Retinal pigment epithelial cell (primary cell): ENCODE results near the gene NODAL.
A peak's percentile ranks its signal among the peaks of the same experiment; 100 is the strongest.

ENCODE experiments used
- DNase-seq: peaks from one replicate; pipeline ENCODE4 v3.0.0-alpha.2; 2010; ENCODE audit warnings: low read depth
- H3K4me3 ChIP-seq: 2 replicates; pipeline ENCODE4 v1.5.1; 2011; ENCODE audit warnings: mild to moderate bottlenecking, low read length, control low read depth, moderate library complexity
- TF ChIP-seq, protein P1 (sequence below): conservative IDR thresholded peaks from 2 replicates; pipeline ENCODE4 v1.5.1; 2011; ENCODE audit warnings: low read depth, low read length, control low read depth, inconsistent platforms

The NODAL gene

DNA sequence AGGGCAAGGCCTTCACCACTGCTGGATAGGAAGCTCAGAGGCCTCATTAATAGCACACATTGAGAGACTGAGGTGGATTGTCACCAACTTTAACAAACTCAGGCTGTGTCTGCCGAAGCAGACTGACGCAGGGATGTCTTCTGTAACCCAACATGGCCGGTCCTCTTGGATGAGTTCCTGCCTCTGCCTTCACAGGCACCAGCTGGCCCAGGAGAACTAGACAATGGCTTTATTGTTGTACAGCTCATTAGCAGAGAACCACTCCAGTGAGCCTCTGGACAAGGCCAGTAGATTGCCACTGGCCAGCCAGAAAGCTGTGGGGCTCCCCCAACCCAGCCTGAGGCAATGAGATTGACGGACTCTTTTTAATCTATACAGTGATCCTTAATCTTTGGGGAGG is 9.4 kb downstream of the NODAL start:
- H3K4me3 ChIP-seq, result no peak overlapping the region
- TF ChIP-seq, protein P1, sequence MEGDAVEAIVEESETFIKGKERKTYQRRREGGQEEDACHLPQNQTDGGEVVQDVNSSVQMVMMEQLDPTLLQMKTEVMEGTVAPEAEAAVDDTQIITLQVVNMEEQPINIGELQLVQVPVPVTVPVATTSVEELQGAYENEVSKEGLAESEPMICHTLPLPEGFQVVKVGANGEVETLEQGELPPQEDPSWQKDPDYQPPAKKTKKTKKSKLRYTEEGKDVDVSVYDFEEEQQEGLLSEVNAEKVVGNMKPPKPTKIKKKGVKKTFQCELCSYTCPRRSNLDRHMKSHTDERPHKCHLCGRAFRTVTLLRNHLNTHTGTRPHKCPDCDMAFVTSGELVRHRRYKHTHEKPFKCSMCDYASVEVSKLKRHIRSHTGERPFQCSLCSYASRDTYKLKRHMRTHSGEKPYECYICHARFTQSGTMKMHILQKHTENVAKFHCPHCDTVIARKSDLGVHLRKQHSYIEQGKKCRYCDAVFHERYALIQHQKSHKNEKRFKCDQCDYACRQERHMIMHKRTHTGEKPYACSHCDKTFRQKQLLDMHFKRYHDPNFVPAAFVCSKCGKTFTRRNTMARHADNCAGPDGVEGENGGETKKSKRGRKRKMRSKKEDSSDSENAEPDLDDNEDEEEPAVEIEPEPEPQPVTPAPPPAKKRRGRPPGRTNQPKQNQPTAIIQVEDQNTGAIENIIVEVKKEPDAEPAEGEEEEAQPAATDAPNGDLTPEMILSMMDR, result no peak
- DNase-seq, result peak; percentile 46

DNA sequence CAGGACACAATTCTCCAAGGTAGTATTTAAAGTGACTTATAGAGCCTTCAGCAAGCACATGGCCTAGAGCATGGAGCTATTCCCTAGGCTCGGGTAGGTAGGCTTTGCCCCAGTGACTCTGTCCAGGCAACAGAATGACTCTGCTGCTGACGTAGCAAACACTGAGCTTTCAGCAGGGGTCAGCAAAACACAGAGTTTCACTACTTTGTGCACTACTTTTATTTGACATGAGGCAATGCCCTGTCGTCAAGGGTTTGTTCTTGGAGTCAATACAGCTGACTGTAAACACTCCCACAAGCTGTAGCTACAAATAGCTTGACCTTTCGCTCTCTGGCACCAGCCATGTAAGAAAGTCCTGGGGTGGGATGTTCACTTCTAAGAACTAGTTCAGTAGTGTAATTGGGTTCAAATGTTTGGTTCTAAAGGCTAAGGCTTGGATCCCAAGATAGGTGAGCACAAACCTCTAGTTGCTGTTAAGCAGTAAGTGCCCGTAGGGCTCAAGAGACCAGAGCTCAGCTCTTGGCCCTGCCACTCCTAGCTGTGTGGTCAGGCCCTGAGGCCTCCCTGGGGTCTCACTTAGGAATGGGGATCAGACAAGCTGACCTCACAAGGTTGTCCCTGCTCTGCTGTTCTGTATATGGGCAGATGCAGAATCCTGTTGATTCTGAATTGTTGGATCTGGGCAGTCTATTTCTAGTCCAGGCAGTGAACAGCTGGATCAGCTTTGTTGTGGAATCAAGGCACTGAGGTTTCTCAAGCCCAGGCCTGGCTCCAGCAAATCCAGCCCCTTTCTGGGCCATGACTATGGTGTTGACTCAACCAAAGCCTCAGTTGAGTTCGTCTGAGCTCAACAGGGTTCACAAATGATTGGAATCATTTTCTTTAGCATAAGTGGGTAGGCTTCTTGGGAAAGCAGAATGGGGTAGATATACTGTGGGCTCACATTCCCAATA is 10.7 kb downstream of the NODAL start:
- H3K4me3 ChIP-seq, result no peak overlapping the region
- DNase-seq, result peak; percentile 60
- TF ChIP-seq, protein P1, result no peak

DNA sequence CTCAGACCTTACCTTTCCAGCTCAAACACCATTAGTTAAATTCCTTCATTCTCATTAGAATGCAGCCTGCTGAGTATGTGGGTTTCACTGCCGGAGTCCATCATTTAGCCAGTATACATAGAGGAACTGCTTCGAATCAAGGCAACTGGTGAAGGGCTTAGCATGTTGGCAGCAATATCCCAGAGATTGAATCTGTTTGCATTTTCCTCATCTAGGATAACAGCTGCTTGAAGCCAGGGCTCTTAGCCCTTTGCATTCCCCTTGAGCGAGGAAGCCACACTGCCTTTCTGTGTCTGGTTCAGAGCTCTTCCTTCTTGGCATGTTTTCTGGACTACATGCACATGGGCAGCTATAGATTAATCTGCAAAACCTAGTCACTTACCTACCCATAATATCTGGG is 14.7 kb downstream of the NODAL start:
- no peak for DNase-seq
- TF ChIP-seq, protein P1, result no peak
- H3K4me3 ChIP-seq, result no peak overlapping the region

DNA sequence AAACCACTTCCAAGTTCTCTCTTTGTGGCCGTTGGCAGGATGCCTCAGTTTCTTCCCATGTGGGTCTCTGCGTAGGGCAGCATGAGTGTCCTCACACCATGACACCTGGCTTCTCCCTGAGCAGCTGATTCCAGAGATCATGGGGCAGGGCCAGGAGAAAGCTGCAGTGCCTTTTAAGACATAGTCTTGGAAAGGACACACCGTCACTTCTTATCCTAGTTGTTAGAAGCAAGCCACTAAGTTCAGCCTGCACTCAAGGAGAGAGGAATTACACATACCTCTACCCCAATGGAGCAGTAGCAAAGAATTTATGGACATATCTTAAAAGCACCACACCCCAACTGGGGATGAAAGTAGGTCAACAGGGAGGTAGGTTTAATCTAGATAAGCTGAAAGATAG is 16.4 kb downstream of the NODAL start:
- TF ChIP-seq, protein P1, result no peak
- H3K4me3 ChIP-seq, result no peak overlapping the region
- DNase-seq, result no peak

DNA sequence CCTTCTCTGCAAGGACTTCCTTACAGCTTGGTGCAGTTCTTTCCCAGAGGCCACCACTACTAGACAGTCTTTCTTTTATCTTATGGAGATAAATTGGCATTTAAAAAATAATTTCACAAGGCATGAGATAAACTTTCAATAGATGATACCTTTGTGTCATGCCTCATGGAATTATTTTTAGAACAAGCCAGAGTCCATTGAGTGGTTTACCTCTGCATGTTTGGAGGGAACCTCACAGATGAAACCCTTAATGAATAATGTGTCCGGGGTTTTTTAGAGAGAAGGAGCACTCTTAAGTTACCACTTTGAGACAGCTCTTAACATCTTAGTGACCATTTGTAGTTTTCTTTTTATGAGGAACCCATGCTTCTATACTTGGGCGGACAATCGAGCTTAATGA is 17.2 kb downstream of the NODAL start:
- DNase-seq, result no peak
- TF ChIP-seq, protein P1, result no peak
- H3K4me3 ChIP-seq, result no peak overlapping the region

DNA sequence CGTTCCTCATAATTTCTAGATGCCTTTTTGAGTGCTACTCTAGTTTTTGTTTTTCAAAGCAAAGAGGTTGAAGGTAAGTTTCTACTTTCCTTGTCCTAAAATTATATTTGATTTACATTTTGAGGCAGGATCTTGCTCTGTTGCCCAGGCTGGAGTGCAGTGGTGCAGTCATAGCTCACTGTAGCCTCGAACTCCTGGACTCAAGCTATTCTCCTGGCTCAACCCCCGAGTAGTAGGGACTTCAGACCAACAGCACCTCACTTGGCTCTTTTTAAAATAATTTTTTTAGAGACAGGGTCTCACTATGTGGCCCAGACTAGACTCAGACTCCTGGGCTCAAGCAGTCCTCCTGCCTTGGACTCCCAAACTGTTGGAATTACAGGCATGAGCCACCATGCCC is 22.8 kb downstream of the NODAL start:
- TF ChIP-seq, protein P1, result no peak
- H3K4me3 ChIP-seq, result no peak overlapping the region
- no peak for DNase-seq

DNA sequence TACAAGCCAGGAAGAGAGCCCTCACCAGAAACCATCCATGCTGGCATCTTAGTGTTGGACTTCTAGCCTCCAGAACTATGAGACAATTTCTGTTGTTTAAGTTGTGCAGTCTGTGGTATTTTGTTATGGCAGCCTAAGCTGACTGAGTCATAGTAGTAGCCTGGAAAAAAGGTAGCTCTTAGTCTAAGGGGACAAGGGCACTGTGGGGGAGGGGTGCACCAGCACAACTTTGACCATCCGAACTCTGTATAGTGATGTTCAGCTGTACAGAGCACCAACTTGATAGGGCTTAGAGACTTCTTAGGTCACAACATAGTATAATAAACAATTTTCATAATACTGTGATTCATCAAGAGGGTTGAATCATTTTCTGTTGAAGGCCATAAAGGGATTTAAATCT is 23.3 kb downstream of the NODAL start:
- peak; percentile 46 for DNase-seq
- TF ChIP-seq, protein P1, result no peak
- no peak overlapping the region for H3K4me3 ChIP-seq
